NCI-H1930 (cell line): Measurements from ENCODE around the gene WRAP53.

Source experiments
- DNase-seq, 2 experiments: peaks; one replicate each; lab custom pipeline; 2025; lab: John Stamatoyannopoulos, UW

Gene WRAP53

DNA sequence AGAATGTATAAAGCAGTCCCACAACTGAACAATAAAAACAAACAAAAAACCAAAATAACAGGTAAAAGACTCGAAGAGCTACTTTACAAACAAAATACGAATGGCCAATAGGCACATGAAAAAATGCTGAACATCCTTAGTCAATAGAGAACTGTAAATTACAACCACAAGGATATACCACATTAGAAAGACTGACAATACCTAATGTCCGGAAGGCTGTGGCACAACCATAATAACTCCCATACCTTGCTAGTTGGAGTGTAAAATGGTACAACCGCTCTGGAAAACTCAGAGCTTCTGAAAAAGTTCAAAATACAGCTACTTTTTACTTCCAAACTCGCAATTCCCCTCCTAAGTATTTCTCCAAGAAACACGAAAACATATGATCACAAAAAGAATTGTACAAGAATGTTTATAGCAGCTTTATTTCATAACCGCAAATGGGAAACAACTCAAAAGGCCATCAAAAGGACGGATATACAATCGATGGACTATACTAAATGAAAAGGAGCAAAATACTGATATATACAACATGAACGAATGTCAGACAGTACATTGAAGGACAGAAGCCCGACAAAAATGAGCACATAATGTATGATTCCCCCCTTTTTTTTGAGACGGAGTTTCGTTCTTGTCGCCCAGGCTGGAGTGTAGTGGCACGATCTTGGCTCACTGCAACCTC is 3.3 kb upstream of the WRAP53 start:
- DNase-seq: no peak

DNA sequence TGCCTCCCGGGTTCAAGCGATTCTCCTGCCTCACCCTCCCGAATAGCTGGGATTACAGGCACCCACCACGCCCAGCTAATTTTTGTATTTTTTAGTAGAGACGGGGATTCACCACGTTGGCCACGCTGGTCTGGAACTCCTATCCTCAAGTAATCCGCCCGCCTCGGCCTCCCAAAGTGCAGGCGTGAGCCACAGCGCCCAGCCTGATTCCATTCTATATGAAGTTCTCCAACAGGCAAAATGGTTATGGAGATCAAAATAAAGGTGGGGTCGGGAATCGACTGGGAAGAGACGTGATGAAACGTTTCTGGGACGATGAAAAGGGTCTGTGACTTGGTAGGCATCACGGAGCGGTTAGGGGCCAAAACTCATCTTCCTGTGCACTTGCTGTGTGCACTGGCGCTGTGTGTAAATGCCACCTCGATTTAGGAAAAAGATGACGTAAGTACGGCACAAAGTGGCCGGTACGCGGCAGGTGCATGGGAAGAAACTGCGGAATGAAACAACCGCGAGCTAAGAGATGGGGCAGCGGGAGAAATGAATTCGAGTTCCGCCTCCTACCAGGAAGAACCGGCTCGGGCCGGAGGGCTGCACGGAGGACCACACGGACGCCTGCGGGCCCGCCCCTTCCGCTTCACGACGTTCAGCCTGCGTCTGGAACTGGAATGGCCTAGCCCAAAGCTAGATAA is 2.6 kb upstream of the WRAP53 start:
- DNase-seq: peak; percentile 84 to 94

DNA sequence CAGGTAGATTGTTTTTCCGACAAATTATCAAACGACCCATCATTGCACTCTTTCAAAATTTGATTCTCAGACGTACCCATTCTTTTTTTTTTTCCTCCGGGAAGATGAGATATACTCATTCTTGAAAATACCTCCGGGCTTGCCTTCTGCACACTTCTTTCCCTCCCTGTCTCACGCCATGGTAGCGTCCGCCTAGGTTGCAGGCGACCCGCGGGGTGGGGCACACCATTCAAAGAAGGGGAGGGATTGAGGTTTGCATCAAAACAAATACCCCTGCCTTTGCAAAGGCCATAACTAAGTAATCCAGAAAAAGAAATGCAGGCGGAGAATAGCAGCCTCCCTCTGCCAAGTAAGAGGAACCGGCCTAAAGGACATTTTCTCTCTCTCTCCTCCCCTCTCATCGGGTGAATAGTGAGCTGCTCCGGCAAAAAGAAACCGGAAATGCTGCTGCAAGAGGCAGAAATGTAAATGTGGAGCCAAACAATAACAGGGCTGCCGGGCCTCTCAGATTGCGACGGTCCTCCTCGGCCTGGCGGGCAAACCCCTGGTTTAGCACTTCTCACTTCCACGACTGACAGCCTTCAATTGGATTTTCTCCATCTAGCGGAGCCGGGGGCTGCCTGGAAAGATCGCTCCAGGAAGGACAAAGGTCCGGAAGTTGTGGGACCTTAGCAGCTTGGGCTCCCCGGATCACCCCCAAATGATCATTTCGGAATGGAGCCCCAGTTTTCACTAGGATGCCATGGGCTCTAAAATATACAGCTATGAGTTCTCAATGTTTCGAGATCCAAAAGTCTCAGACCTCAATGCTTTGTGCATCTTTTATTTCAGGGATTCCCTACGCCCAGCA is 1.8 kb upstream of the WRAP53 start:
- peak; percentile 74 to 81 for DNase-seq

DNA sequence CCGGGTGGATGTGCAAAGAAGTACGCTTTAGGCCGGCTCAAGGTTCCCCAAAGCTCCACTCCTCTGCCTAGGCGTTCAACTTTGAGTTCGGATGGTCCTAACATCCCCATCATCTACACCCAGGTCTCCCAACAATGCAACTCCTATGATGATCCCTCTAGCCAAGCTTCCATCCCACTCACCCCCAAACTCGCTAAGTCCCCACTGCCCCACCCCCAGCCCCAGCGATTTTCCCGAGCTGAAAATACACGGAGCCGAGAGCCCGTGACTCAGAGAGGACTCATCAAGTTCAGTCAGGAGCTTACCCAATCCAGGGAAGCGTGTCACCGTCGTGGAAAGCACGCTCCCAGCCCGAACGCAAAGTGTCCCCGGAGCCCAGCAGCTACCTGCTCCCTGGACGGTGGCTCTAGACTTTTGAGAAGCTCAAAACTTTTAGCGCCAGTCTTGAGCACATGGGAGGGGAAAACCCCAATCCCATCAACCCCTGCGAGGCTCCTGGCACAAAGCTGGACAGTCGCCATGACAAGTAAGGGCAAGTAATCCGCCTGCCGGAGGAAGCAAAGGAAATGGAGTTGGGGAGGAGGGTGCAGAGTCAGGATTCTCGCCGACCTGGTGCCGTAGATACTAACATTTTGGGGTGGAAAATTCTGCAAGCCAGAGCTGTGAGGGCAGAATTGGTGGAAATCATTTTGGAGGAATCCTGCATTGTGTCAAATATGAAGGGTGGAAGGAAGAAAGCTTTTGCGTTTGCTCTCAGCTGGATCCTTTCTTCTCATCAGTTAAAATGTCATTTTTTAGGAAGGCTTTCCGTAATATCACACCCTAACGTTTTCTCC is 987 bp upstream of the WRAP53 start, which contains the start of gene TP53:
Gene TP53 (minus strand): TSS at position 419 of the 836 bp plus-strand sequence. CDS start 10,896 bp downstream, outside the sequence.
- DNase-seq: peak; percentile 87 to 88

DNA sequence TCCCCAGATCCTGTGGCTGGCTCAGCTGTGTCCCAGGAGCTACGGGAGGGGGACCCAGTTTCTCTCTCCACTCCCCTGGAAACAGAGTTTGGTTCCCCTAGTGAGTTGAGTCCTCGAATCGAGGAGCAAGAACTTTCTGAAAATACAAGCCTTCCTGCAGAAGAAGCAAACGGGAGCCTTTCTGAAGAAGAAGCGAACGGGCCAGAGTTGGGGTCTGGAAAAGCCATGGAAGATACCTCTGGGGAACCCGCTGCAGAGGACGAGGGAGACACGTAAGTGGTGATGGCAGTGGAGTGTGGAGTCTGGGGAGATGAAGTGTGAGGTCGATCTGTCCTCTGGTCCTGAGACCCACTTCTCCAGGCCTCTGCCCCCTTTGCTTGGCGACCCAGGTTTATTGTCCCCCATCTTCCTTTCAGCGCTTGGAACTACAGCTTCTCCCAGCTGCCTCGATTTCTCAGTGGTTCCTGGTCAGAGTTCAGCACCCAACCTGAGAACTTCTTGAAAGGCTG is 585 bp downstream of the WRAP53 start:
- no peak for DNase-seq

DNA sequence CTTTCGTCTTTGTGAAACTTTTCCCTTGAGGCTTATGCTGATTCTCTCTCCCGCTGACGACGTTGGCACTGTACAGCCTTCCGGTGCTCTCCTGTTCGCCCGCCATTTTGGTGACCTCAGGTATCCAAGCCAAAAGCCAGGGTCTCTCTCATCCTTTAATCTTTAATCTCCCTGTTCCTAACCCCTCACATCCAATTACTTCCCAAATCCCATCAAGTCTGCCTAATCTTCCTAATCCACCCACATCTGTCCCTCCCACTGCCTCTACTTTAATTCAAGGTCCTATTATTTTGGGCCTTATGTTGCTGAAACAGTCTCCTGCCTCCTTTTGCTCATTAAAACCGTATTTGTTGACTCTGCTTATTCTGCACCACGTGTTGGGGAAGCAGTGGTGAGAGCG is 7.3 kb downstream of the WRAP53 start:
- DNase-seq: no peak

DNA sequence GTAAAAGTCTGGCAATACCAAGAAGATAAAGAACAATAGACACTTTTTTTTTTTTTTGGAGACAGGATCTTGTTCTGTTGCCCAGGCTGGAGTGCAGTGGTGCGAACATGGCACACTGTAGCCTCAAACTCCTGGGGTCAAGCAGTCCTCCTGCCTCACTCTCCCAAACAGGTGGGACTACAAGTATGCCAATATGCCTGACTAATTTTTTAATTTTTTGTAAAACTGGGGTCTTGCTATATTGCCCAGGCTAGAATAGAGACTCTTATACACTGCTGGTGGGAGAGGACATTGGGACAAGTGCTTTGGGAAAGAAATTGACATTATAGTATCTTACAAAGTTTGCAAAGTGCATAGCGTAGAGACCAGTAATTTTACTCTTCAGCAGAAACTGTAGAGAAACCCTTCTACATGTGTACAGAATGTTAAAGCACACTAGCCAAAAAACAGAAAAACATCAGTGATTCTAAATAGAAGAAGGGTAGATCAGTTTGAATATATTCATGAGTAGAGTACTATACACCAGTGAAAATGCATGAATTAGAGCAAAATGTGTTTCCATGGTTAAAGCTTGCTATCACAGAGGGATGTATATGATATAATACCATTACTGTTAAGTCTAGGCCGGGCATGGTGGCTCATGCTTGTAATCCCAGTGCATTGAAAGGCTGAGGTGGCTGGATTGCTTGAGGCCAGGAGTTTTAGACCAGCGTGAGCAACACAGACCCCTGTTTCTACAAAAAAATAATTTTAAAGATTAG is 9.7 kb downstream of the WRAP53 start:
- DNase-seq: no peak

DNA sequence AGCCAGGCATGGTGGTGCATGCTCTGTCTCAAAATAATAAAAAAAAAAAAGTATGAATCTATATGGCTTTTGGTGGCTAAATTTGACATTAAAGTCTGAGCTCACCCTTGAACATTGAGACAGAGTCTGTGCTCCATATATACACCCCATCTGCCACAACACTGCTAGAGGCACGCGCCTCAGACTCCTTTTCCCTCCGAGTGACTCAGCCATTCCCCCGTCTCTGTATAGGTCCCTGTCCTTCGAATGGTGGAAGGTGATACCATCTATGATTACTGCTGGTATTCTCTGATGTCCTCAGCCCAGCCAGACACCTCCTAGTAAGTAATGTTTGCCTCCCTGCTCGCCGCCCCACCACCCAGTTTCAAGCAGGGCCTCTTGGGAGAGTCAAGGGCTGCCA is 12.2 kb downstream of the WRAP53 start:
- DNase-seq: no peak

DNA sequence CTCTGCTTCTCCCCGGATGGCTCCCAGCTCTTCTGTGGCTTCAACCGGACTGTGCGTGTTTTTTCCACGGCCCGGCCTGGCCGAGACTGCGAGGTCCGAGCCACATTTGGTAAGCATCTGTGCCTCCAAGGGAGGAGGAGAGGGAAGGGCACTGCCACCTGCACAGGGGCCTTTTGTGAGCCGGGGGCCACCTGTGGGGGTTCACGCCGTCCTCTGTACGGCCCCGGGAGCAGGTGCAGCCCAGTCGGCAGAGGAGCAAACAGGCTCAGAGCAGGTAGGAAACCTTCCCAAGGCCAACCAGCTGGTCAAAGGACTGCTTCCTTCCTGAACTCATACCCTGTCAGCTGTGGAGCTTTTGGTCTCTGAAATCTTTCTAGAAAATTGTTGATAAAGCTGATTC is 13.4 kb downstream of the WRAP53 start:
- DNase-seq: no peak

DNA sequence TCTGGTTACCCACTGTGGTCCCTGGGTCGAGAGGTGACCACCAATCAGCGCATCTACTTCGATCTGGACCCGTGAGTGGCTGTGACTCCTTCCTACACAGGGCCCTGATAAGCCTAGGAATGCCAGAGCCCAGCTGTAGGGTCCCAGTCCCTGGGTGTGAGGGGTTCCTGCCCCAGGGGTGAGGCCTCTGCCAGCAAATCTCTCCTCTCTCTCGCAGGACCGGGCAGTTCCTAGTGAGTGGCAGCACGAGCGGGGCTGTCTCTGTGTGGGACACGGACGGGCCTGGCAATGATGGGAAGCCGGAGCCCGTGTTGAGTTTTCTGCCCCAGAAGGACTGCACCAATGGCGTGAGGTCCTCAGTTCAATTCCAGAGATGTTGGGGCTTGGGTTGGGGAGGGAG is 14.5 kb downstream of the WRAP53 start:
- DNase-seq: no peak

DNA sequence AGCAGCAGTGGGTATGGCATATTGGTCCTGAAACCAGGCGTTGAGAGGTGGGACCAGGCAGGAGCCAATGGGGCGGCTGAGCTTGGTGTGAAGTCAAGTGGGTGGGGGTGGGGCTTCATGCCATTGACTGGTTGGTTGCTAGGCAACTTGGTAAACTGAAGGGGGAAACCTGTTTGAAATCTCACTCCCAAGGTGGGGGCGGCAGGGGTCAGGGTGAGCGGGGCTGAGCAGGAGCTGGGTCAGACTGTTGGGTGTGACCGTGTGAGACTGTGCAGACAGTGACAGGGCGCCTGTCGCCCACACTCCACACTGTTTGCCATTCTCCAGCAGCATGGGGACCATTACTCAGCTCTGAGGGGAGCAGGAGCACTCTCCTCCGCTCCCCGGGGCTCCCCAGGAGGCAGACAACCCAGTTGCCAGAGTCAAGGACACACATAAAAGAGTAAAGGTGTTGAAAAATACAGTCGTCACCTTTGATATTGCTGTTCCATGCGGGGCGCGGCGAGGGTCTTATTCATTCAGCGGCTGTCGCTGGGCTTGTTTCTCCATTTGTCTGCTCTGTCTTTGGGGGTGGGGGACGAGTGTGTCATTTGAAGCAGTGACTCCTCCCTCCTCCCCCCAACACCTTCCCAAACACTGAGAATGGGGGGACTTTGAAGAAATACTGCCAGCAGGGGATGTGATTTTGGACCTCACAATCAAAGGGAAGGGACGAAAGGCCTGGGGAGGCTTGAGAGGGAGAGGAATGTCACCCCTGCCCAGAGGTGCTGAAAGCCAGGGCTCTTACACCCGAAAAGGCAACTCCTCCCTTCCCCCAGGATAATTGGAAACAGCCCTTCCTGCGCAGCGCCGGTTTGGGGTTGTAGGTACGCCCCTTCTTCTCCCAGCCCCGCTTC is 15.6 kb downstream of the WRAP53 start:
- peak; percentile 64 to 66 for DNase-seq

DNA sequence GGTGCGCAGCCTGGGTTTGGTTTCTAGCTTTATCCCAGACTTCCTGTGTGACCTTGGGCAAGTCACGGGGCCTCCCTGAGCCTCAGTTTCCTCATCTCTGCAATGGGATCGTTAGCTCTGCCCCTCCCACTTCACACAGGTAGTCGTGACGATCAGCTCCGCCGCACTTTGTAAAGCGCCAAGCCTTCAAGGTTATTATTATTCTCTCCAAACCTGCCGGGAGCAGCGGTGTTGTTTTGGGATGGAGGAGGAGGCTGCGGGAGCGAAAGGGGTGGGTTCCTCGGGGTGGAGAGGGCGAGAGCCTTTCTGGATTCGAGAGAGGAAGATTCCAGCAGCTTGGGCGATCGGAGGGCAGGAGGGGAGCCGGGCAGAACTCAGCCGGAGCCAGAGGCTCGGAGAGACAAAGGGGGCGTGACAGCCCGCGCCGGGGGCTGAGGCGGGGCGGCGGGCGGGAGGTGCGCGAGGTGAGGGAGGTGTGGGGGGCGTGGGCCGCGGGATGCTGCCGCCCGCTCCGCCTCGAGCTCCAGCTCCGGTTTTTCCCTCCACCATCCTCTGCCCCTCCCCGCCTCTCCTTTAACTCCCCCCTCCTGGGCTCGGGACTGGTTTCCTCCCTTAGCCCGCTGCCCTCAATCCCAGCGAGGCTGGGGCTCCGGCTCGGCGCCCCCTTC is 16.5 kb downstream of the WRAP53 start, which contains the start of gene EFNB3:
Gene EFNB3 (plus strand): TSS at position 602 of the 668 bp plus-strand sequence. CDS start 397 bp downstream, outside the sequence.
- peak; percentile 41 to 55 for DNase-seq

DNA sequence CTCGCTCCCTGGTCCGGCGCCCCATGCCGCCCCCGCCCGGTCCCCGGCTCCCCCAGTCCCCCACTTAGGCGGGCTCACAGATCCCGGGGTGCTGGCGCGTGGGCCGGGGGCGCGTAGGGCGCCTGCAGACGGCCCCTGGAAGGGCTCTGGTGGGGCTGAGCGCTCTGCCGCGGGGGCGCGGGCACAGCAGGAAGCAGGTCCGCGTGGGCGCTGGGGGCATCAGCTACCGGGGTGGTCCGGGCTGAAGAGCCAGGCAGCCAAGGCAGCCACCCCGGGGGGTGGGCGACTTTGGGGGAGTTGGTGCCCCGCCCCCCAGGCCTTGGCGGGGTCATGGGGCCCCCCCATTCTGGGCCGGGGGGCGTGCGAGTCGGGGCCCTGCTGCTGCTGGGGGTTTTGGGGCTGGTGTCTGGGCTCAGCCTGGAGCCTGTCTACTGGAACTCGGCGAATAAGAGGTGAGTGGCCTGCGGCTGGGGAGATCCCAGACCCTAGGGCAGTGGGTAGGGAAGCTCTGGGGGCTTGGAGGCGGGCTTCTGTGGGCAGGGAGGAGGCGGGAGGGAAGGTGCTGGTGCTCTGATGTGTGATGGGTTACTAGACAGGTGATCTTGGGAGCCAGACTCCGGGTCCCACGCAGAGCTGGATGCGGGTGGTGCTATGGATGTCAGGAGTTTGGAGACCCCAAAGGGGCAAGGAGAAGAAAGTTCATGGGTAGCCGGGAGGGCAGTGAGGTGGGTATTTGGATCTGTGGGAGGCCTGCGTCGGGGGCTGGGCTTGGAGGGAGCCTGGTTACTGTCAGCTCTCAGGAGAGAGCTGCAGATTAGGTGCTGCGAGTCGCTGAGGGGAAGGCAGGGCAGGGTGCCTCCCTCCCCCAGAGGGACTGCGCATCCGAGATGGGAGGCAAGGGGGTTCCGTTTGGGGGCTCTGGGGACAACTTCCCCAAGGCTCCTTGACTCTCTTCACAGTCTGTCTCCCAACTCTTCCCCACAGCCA is 17.3 kb downstream of the WRAP53 start:
- no peak for DNase-seq

DNA sequence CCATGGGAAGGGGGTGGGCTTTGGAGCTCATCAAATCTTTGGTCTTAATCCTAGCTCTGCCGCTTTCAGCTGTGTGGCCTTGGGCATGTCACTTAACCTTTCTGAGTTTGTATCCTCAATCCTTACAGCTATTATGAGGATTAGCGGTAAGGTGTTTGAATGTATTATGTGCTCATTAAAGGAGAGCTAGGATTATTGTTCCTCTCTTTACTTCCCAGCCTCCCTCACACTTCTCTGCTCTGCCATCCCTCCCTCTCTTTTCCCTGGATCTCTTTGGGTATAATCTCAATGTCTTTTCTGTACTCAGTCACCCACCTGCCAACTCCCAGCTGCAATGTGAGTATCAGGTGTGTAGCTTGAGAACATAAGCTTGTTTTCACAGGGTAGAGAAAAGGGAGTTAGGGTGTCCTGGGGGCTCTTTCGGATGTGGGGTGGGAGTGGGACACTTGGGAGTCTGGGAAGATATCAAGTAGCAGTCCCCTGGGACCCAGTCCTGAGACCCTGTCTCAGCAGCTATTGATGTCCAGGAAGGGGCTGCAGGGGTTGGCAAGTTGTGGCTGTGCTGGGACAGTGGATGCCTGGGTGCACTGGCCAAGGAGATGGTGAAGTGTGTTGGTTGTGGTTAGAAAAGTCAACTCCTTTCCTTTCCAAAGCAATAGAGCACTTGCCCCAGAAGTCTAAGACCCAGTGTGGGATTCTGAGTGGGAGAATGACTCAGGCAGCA is 18.5 kb downstream of the WRAP53 start:
- DNase-seq: no peak

DNA sequence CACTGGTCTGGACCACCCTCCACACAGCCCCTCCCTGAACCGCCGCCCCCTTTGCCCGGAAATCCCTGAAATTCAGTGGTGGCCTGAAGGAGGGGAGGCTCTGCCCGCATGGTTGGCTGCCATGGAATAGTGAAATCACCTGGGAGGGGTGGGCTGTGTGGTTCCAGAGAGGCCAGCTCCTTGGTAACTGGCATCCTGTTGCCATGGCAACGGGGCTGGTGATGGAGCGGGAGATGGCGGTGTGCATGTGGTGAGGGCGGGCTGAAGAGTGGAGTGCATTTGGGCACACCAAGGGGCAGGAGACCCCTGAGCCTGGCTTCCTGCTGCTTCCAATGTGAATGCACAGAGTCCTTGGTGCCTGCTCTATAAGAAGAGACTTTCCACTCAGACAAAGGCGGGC is 19.2 kb downstream of the WRAP53 start:
- DNase-seq: no peak

DNA sequence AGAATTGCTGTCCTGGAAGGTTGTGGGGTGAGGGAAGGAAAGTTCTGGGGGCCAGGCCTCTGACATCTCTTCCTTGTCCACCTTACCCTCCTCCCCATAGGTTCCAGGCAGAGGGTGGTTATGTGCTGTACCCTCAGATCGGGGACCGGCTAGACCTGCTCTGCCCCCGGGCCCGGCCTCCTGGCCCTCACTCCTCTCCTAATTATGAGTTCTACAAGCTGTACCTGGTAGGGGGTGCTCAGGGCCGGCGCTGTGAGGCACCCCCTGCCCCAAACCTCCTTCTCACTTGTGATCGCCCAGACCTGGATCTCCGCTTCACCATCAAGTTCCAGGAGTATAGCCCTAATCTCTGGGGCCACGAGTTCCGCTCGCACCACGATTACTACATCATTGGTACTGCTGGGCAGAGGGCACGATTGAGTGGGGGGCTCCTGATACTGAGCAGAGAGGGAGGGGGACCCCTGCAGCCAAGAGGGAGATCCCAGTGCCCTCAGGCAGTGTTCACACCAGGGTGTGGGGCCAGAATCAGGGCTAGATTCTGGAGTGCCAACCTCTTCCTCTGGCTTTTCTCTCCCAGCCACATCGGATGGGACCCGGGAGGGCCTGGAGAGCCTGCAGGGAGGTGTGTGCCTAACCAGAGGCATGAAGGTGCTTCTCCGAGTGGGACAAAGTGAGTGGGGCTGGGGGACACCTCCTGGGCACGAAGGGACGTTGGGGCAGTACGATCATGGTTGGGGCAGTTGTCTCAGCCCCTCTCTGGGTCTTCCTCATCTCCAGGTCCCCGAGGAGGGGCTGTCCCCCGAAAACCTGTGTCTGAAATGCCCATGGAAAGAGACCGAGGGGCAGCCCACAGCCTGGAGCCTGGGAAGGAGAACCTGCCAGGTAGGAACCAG is 19.8 kb downstream of the WRAP53 start:
- no peak for DNase-seq
